Measurements from ENCODE around the gene TCF25.

The TCF25 gene

DNA sequence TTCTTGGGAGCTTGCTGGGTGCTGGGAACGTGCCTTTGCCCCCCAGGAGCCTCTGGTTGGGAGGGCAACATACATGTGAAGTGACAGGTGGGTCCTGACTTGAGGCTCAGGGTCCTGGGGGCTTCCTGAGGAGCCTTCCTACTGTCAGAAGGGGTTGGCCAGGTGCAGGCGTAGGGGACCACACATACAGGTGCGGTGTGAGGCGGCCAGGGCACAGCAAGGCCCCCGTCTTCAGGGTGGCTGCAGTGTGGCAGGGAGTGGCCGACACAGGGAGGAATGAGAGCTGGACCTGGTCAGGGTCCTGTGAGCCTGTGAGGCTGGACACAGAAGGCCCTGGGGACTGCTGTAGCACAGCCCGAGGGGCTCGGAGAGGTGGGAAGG lies 10.6 kb downstream of the TCF25 start:
- H3K4me3 ChIP-seq = no peak overlapping the region
- H3K27ac ChIP-seq = no peak overlapping the region
- DNase-seq (ENCODE audit: low spot score) = no peak
- TF ChIP-seq, protein P1, sequence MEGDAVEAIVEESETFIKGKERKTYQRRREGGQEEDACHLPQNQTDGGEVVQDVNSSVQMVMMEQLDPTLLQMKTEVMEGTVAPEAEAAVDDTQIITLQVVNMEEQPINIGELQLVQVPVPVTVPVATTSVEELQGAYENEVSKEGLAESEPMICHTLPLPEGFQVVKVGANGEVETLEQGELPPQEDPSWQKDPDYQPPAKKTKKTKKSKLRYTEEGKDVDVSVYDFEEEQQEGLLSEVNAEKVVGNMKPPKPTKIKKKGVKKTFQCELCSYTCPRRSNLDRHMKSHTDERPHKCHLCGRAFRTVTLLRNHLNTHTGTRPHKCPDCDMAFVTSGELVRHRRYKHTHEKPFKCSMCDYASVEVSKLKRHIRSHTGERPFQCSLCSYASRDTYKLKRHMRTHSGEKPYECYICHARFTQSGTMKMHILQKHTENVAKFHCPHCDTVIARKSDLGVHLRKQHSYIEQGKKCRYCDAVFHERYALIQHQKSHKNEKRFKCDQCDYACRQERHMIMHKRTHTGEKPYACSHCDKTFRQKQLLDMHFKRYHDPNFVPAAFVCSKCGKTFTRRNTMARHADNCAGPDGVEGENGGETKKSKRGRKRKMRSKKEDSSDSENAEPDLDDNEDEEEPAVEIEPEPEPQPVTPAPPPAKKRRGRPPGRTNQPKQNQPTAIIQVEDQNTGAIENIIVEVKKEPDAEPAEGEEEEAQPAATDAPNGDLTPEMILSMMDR (IDR thresholded peaks at IDR 0.05) = no peak

DNA sequence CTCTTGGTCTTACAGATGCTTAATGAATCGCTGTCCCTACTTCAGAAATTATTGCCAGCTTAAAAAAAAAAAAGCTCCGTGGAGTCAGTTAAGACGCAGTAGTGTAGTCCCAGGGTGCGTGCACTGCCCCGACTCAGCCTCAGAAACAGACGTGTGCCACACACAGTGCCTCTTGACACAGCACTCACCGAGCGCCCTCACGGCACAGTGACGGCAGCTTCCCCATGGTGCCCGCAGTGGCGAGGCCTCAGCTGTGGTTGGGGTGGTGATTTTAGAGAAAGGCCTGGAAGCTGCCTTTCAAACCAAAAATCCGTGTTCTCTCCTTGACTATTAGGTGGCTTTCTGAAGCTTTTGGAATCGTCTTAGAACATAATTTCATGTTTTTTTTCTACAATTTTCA lies 13.9 kb downstream of the TCF25 start:
- TF ChIP-seq, protein P1 (IDR thresholded peaks at IDR 0.05) = no peak
- H3K27ac ChIP-seq = no peak overlapping the region
- DNase-seq (ENCODE audit: low spot score) = no peak
- H3K4me3 ChIP-seq = no peak overlapping the region

DNA sequence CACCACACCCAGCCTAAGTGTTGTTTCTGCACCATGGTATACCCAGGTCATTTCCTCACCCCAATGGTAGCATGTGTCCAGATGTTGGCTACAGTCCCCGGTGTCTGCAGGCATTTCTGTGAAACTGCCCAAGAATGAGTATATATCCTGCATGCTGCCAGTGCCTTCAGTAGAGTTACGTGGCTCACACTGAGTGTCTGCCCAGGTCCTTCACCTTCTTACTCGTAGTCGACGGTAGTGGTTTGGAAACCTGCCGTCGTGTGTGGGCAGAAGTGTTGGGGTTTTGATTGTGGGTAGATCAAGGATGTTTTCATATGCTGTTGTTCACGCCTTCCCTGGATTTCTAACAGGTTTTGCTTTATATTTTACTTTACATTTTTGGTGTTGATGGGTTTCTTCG lies 16.8 kb downstream of the TCF25 start:
- no peak overlapping the region for H3K27ac ChIP-seq
- H3K4me3 ChIP-seq = no peak overlapping the region
- no peak for DNase-seq (ENCODE audit: low spot score)
- TF ChIP-seq, protein P1 (IDR thresholded peaks at IDR 0.05) = no peak

DNA sequence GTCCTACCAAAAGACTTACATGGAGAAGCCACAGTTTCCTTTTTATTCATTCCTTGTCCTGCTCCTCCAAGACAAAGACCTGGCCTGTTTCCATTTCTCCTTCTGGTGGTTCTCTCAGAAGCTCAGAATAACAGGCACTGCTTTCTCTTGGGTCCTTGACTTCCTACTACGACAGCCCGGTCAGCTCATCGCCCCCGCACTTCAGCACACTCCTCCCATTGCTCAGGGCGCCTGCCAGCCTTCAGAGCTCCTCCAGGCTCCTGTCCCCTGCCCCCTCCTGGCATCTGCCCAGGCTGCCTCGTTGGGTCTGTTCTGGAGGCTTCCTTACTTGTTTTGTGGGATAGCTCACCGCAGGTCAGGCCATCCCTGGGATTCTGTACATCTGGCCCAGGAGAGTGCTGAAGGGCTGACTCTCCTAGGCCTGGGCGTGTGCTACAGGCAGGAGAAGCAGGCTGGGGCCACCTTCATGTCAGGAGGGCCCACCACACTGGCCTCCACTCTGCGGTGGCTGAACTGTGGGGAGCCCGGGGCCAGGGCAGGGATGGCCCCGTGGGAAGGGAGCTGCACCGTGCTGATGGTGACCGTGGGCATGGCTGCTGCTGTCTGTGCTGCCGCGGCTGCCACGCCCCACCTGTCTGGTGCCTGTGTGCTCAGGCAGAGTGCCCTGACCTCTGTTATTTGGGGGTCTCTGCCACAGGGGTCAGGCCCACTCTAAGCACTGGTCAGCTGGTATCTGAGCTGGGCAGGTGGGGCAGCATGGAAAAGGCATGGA lies 17.7 kb downstream of the TCF25 start:
- H3K27ac ChIP-seq = no peak overlapping the region
- TF ChIP-seq, protein P1 (IDR thresholded peaks at IDR 0.05) = no peak
- DNase-seq (ENCODE audit: low spot score) = no peak
- H3K4me3 ChIP-seq = no peak overlapping the region

DNA sequence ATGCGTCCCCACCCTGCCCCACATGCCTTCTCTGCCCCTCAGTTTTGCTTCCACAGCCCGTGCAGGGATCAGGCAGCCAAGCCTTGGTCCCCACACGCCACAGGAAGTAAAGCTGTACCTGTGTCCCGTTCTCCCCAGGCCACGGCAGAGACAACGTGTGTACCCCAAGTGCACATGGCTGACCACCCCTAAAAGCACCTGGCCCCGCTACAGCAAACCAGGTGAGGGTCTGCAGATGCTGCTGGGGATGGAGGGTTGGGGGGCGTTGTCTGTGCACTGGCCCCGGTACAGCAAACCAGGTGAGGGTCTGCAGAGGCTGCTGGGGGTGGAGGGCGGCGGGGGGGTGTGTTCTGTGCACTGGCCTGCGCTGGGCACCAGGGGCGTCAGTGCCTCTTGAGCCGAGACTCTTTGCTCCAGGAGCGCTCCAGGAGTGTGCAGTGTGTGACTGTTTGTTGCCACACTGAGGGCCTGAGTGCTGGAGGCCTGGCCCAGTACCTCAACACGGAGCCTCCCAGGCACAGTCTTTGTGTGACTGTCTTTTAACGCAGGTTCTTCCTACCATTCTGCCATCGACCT lies 18.8 kb downstream of the TCF25 start:
- no peak overlapping the region for H3K4me3 ChIP-seq
- TF ChIP-seq, protein P1 (IDR thresholded peaks at IDR 0.05) = no peak
- H3K27ac ChIP-seq = no peak overlapping the region
- no peak for DNase-seq (ENCODE audit: low spot score)

DNA sequence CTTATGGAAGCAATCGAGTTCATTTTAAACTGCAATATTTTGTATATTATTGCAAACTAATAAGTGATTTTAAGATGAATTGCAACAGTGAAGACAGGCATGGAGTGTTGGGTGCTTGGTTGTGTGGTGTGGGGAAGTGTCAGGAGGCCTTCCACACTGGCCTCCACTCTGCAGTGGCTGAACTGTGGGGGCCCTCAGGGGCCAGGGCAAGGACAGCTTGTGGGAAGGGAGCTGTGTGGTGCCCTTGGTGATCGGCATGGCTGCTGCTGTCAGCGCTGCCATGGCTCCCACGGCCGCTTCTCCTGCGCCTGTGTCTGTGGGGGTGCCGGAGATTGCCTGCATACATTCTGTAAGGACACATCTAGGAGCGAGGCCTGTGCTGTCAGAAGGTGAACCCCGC lies 19.2 kb downstream of the TCF25 start:
- Histone ChIP-seq H3K4me3 (no peak overlapping the region), H3K27ac (no peak overlapping the region)
- TF ChIP-seq, protein P1 (IDR thresholded peaks at IDR 0.05) = no peak
- no peak for DNase-seq (ENCODE audit: low spot score)

All from coronary artery (tissue), 2 donors.